ENCODE results near the gene CCDC60. TPM values are rescaled to one million over a fixed set of nuclear protein-coding genes. Genes with fewer than 3 reads are reported as not detected.

Gene CCDC60
- total RNA-seq, 1 experiment from 2014 or later, result not detected

DNA sequence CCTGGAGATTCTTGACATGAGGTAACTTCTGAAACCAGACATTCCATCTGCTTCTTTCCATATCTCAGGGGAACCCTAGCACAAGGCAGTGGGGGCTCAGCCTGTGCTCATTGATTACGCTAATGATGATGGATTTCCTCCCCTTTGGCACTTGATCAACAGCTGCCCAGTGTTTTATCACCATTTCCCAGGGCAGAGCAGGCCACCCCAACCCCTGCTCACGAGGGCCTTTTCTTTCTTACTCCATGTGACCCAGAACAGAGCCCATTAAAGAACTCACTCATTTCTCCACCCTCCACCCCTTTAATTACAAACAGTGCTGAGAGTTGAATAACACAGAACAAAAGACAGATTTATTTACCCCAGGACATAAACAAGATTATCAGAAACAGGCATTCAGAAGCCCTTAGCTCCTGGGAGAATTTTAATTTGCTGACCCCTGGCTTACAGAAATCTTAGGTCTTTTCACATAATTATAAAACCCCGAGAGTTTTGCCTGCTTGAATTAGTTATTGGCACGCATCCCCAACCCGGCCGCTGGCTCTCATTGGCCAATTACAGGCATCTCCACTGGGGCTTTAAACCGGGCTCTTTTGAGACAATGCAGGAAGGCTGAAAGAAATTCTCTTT, 32.0 kb upstream of the CCDC60 start:
- no peak for DNase-seq
- Histone ChIP-seq H3K79me2 (ENCODE audit: low read length) (no peaks in the 10 kb centered on the region), H3K4me1 (ENCODE audit: low read length) (no peaks in the 10 kb centered on the region), H3K36me3 (ENCODE audit: insufficient read depth, low read length) (no peaks in the 10 kb centered on the region), H3K9me3 (ENCODE audit: low read length) (no peaks in the 10 kb centered on the region), H4K20me1 (ENCODE audit: insufficient read depth, low read depth, low read length) (no peaks in the 10 kb centered on the region), H3K4me2 (ENCODE audit: low read depth, low read length, poor library complexity, severe bottlenecking) (no peak overlapping the region), H3K27ac (ENCODE audit: low read length) (no peak overlapping the region), H3K9ac (ENCODE audit: low read length) (no peak overlapping the region), H3K9me2 (replicated peaks; ENCODE audit: insufficient read depth, low read length) (no peaks in the 10 kb centered on the region), H3K4me3 (ENCODE audit: low read length) (no peak overlapping the region), H3K27me3 (ENCODE audit: low read length) (no peaks in the 10 kb centered on the region), H2AFZ (ENCODE audit: low read length) (no peak overlapping the region)

DNA sequence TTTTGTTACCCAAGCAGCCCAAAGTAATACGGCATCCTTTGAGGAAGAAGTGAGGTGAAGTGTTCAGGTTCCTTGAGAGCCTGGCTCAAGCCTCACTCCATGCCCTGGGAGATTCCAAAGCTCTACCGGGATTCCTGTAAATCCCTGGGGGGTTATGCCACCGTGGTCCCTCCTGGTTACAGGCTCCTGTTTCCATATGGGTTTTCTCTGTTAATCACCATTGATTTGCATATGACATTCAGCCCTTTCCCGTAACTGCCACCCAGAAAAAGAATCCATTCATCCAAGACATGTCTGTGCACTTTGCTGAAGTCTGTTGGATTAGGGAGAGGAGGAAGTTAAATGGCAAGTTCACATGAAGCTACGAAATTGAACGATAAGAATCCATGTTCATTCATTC, 27.9 kb upstream of the CCDC60 start:
- H4K20me1 ChIP-seq (ENCODE audit: insufficient read depth, low read depth, low read length), result no peaks in the 10 kb centered on the region
- no peak overlapping the region for H3K4me3 ChIP-seq (ENCODE audit: low read length)
- H3K27me3 ChIP-seq (ENCODE audit: low read length), result no peaks in the 10 kb centered on the region
- no peak overlapping the region for H3K4me2 ChIP-seq (ENCODE audit: low read depth, low read length, poor library complexity, severe bottlenecking)
- H3K79me2 ChIP-seq (ENCODE audit: low read length), result no peaks in the 10 kb centered on the region
- no peak for DNase-seq
- no peaks in the 10 kb centered on the region for H3K36me3 ChIP-seq (ENCODE audit: insufficient read depth, low read length)
- no peak overlapping the region for H3K27ac ChIP-seq (ENCODE audit: low read length)
- H3K9me3 ChIP-seq (ENCODE audit: low read length), result no peaks in the 10 kb centered on the region
- H3K4me1 ChIP-seq (ENCODE audit: low read length), result no peaks in the 10 kb centered on the region
- no peak overlapping the region for H2AFZ ChIP-seq (ENCODE audit: low read length)
- no peak overlapping the region for H3K9ac ChIP-seq (ENCODE audit: low read length)
- no peaks in the 10 kb centered on the region for H3K9me2 ChIP-seq (replicated peaks; ENCODE audit: insufficient read depth, low read length)

GRCh38 chr12:119307747-119308146, 26.8 kb upstream of the CCDC60 start:
- no peak for DNase-seq
- no peaks in the 10 kb centered on the region for H3K79me2 ChIP-seq (ENCODE audit: low read length)
- H3K9me3 ChIP-seq (ENCODE audit: low read length), result no peaks in the 10 kb centered on the region
- H3K36me3 ChIP-seq (ENCODE audit: insufficient read depth, low read length), result no peaks in the 10 kb centered on the region
- H3K4me1 ChIP-seq (ENCODE audit: low read length), result no peaks in the 10 kb centered on the region
- H3K4me2 ChIP-seq (ENCODE audit: low read depth, low read length, poor library complexity, severe bottlenecking), result no peak overlapping the region
- H3K9me2 ChIP-seq (replicated peaks; ENCODE audit: insufficient read depth, low read length), result no peaks in the 10 kb centered on the region
- H4K20me1 ChIP-seq (ENCODE audit: insufficient read depth, low read depth, low read length), result no peaks in the 10 kb centered on the region
- no peak overlapping the region for H3K9ac ChIP-seq (ENCODE audit: low read length)
- H3K27ac ChIP-seq (ENCODE audit: low read length), result no peak overlapping the region
- H3K27me3 ChIP-seq (ENCODE audit: low read length), result no peaks in the 10 kb centered on the region
- H2AFZ ChIP-seq (ENCODE audit: low read length), result no peak overlapping the region
- no peak overlapping the region for H3K4me3 ChIP-seq (ENCODE audit: low read length)

- H3K79me2 ChIP-seq (ENCODE audit: low read length), result no peaks in the 10 kb centered on the region
- H3K27ac ChIP-seq (ENCODE audit: low read length), result no peak overlapping the region
- H4K20me1 ChIP-seq (ENCODE audit: insufficient read depth, low read depth, low read length), result no peaks in the 10 kb centered on the region
- H3K27me3 ChIP-seq (ENCODE audit: low read length), result no peaks in the 10 kb centered on the region
- H3K4me1 ChIP-seq (ENCODE audit: low read length), result no peaks in the 10 kb centered on the region
- H3K9me3 ChIP-seq (ENCODE audit: low read length), result no peaks in the 10 kb centered on the region
- H3K4me3 ChIP-seq (ENCODE audit: low read length), result no peak overlapping the region
- no peaks in the 10 kb centered on the region for H3K9me2 ChIP-seq (replicated peaks; ENCODE audit: insufficient read depth, low read length)
- no peak for DNase-seq
- no peak overlapping the region for H3K9ac ChIP-seq (ENCODE audit: low read length)
- H3K4me2 ChIP-seq (ENCODE audit: low read depth, low read length, poor library complexity, severe bottlenecking), result no peak overlapping the region
- H3K36me3 ChIP-seq (ENCODE audit: insufficient read depth, low read length), result no peaks in the 10 kb centered on the region
- H2AFZ ChIP-seq (ENCODE audit: low read length), result no peak overlapping the region
Observed at GRCh38 chr12:119308708-119309456, 25.6 kb upstream of the CCDC60 start.

DNA sequence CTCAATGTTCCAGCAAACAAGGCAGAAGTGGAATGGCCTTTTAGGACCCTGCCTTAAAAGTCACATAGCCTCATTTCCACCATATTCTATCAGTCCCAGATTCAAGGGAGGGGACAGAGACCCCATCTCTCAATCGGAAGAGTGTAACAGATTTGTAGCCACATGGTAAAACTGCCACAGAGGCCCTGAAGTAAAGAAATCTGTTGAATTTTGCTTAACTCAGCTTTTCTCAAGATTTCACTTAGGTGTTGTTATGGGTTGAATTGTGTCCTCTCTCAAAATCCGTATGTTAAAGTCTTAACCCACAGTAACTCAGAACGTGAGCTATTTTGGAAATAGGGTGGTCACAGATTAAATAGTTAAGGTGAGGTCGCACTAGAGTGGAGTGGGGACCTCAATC, 22.7 kb upstream of the CCDC60 start:
- no peaks in the 10 kb centered on the region for H3K4me1 ChIP-seq (ENCODE audit: low read length)
- H3K27ac ChIP-seq (ENCODE audit: low read length), result no peak overlapping the region
- no peak overlapping the region for H3K4me2 ChIP-seq (ENCODE audit: low read depth, low read length, poor library complexity, severe bottlenecking)
- no peaks in the 10 kb centered on the region for H3K36me3 ChIP-seq (ENCODE audit: insufficient read depth, low read length)
- H3K9me2 ChIP-seq (replicated peaks; ENCODE audit: insufficient read depth, low read length), result no peaks in the 10 kb centered on the region
- no peaks in the 10 kb centered on the region for H3K9me3 ChIP-seq (ENCODE audit: low read length)
- DNase-seq, result no peak
- no peak overlapping the region for H3K9ac ChIP-seq (ENCODE audit: low read length)
- H4K20me1 ChIP-seq (ENCODE audit: insufficient read depth, low read depth, low read length), result no peaks in the 10 kb centered on the region
- H3K79me2 ChIP-seq (ENCODE audit: low read length), result no peaks in the 10 kb centered on the region
- H2AFZ ChIP-seq (ENCODE audit: low read length), result no peak overlapping the region
- no peaks in the 10 kb centered on the region for H3K27me3 ChIP-seq (ENCODE audit: low read length)
- no peak overlapping the region for H3K4me3 ChIP-seq (ENCODE audit: low read length)

DNA sequence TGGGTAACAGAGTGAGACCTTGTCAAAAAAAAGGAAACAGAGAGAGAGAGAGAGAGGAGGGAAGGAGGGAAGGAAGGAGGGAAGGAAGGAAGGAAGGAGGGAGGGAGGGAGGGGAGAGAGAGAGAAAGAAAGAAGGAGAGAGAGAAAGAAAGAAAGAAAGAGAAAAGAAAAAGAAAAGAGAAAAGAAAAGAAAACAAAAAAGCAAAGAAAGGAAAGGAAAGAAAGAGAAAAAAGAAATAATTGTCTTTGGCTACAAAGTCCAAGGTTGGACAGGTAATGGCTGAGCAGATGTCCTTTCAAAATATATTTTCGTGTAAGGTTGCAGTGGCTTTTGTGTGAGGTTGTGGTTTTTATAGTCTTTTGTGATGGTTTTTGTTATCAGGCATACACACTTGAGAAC, 21.6 kb upstream of the CCDC60 start:
- no peak for DNase-seq
- no peaks in the 10 kb centered on the region for H3K9me3 ChIP-seq (ENCODE audit: low read length)
- no peaks in the 10 kb centered on the region for H3K4me1 ChIP-seq (ENCODE audit: low read length)

DNA sequence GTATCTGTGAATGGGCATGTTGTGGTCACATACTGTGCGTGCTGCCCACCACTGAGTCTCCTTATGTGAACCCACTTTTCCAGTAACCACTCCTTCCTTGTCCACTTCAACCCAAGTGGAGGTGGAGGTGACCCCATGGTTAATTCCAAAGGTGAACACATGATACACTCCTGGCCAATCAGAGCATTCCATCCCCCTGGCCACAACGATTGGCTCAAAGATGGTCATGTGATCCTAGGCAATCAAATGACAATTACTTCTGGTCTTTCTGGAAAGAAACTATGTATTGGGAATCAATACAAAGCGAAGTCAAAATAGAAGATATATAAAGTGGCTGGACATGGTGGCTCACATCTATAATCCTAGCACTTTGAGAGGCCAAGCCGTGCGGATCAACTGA, 20.2 kb upstream of the CCDC60 start:
- Histone ChIP-seq H3K4me2 (ENCODE audit: low read depth, low read length, poor library complexity, severe bottlenecking) (no peak overlapping the region), H3K79me2 (ENCODE audit: low read length) (no peaks in the 10 kb centered on the region), H3K27me3 (ENCODE audit: low read length) (no peaks in the 10 kb centered on the region), H3K4me3 (ENCODE audit: low read length) (no peak overlapping the region), H3K9me2 (replicated peaks; ENCODE audit: insufficient read depth, low read length) (no peaks in the 10 kb centered on the region), H3K4me1 (ENCODE audit: low read length) (no peaks in the 10 kb centered on the region), H4K20me1 (ENCODE audit: insufficient read depth, low read depth, low read length) (no peaks in the 10 kb centered on the region), H3K9me3 (ENCODE audit: low read length) (no peaks in the 10 kb centered on the region), H3K36me3 (ENCODE audit: insufficient read depth, low read length) (no peaks in the 10 kb centered on the region), H2AFZ (ENCODE audit: low read length) (no peak overlapping the region), H3K27ac (ENCODE audit: low read length) (no peak overlapping the region), H3K9ac (ENCODE audit: low read length) (no peak overlapping the region)
- no peak for DNase-seq

More for the DNA sequence above, 21.6 kb upstream of the CCDC60 start:
- Histone ChIP-seq H3K4me2 (ENCODE audit: low read depth, low read length, poor library complexity, severe bottlenecking) (no peak overlapping the region), H3K36me3 (ENCODE audit: insufficient read depth, low read length) (no peaks in the 10 kb centered on the region), H3K9ac (ENCODE audit: low read length) (no peak overlapping the region), H3K27me3 (ENCODE audit: low read length) (no peaks in the 10 kb centered on the region), H3K4me3 (ENCODE audit: low read length) (no peak overlapping the region), H3K9me2 (replicated peaks; ENCODE audit: insufficient read depth, low read length) (no peaks in the 10 kb centered on the region), H3K79me2 (ENCODE audit: low read length) (no peaks in the 10 kb centered on the region), H2AFZ (ENCODE audit: low read length) (no peak overlapping the region), H3K27ac (ENCODE audit: low read length) (no peak overlapping the region), H4K20me1 (ENCODE audit: insufficient read depth, low read depth, low read length) (no peaks in the 10 kb centered on the region)

DNA sequence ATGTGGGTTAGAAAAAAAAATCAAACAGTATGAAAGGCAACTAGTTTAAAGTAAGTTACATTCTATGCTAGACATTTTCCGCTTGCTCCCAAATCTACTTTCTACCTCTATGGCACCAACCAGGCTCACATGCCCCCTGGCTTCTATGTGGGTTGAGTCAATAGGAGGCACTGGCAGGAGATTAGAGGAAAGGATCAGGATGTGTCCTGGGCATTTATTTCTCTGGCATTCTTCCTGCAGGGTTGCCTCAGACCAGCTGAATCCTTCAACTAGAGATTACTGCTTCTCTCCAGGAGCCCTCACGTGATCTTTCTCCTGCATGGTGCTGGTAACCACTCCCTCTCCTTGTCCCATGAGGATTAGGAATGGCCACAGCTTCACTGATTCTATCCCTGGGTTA, 14.9 kb upstream of the CCDC60 start:
- Histone ChIP-seq H3K9ac (ENCODE audit: low read length) (no peak overlapping the region), H3K4me2 (ENCODE audit: low read depth, low read length, poor library complexity, severe bottlenecking) (no peak overlapping the region), H4K20me1 (ENCODE audit: insufficient read depth, low read depth, low read length) (no peaks in the 10 kb centered on the region), H3K36me3 (ENCODE audit: insufficient read depth, low read length) (no peaks in the 10 kb centered on the region), H3K27me3 (ENCODE audit: low read length) (no peaks in the 10 kb centered on the region), H3K4me3 (ENCODE audit: low read length) (no peak overlapping the region), H3K79me2 (ENCODE audit: low read length) (no peaks in the 10 kb centered on the region), H3K27ac (ENCODE audit: low read length) (no peak overlapping the region), H3K9me3 (ENCODE audit: low read length) (no peaks in the 10 kb centered on the region), H3K9me2 (replicated peaks; ENCODE audit: insufficient read depth, low read length) (no peaks in the 10 kb centered on the region), H3K4me1 (ENCODE audit: low read length) (no peaks in the 10 kb centered on the region), H2AFZ (ENCODE audit: low read length) (no peak overlapping the region)
- no peak for DNase-seq
